Stimulated activated CD8-positive, alpha-beta memory T cell treated with anti-CD3 and anti-CD28 coated beads, Interleukin-4, amount 100 ng/mL, for 4 hours (primary cell): ENCODE data around the gene GOLGA5.
"Not testable (repeated sequence)": the region's sequence is repeated elsewhere in the genome, so short reads cannot be mapped to it uniquely, and the experiment has no call there.

Experiments
- DNase-seq, 2 donors: peaks; one replicate each; pipeline ENCODE4 v3.0.0-alpha.2; 2020; ENCODE audit warnings: low read depth in 2 of 2, low spot score in 1 of 2

Gene GOLGA5, protein sequence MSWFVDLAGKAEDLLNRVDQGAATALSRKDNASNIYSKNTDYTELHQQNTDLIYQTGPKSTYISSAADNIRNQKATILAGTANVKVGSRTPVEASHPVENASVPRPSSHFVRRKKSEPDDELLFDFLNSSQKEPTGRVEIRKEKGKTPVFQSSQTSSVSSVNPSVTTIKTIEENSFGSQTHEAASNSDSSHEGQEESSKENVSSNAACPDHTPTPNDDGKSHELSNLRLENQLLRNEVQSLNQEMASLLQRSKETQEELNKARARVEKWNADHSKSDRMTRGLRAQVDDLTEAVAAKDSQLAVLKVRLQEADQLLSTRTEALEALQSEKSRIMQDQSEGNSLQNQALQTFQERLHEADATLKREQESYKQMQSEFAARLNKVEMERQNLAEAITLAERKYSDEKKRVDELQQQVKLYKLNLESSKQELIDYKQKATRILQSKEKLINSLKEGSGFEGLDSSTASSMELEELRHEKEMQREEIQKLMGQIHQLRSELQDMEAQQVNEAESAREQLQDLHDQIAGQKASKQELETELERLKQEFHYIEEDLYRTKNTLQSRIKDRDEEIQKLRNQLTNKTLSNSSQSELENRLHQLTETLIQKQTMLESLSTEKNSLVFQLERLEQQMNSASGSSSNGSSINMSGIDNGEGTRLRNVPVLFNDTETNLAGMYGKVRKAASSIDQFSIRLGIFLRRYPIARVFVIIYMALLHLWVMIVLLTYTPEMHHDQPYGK

DNA sequence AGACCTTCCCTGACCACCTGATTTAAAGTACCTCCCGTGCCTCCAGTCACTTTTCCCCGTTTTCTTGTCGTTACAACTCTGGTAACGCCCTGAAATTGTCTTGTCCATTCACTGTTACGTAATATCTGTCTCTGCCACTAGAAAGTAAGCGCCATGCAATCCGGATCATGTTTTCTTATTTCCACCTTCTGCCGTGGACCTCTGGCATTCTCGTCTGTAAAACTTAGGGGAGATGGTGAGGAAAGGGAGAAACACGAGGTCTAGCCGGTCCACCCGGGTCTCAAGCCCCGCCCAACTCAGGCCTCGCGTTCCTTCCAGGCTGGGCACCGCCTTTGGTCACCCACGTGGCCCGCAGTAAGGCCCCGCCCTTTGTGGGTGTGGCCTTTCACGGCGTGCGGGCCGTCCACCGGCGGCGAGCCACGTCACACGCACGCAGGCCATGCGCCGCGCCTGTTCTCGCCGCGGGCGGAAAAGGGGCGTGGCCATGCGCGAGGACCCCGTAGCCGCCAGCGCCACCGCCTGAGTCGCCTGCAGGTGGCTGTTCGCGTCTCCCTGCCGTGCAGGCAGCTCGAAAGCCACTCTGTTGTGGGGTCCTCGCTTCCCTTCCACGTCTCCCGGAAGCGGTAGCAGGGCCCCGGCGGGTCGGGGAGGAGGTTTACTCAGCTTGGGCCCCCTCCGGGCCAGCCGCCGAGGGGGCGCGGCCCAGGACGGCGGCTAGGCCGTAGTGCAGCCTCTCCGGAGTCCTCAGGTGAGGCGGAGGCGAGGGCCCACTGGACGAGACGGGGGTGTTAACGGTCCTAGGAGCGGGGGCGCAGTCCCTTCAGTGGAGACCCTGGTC lies at the start of gene GOLGA5:
Gene GOLGA5, plus strand, starts transcription at position 597 of the 838 bp plus-strand sequence. CDS start 3,133 bp downstream, outside the sequence.
- DNase-seq: peak; percentile 92 to 94

DNA sequence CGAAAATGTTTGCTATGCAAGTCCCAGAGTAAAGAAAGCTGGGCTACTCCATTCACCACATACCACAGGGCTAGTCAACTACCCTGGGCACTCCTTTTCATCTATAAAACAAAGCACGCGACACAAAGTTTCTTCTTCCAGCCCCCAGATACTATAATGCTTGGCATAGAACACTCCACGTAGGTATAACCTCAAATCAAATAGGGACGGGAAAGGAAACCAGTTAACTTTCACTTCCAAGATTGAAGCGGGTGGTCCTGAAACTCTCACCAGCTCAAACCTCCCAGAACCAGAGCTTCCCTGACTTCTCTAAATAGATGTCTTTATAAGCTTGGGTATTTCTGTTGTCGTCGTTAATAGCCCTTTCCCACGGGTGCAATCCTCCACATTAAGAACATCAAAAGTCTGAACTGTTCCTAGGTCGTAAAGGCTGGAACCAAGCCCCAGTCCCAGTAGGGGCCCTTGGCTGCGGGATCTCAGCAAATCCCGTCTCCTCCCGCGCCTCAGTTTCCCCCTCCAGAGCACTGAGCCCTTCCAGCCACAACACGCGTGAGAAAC lies 46.3 kb upstream of the GOLGA5 start:
- no peak for DNase-seq

DNA sequence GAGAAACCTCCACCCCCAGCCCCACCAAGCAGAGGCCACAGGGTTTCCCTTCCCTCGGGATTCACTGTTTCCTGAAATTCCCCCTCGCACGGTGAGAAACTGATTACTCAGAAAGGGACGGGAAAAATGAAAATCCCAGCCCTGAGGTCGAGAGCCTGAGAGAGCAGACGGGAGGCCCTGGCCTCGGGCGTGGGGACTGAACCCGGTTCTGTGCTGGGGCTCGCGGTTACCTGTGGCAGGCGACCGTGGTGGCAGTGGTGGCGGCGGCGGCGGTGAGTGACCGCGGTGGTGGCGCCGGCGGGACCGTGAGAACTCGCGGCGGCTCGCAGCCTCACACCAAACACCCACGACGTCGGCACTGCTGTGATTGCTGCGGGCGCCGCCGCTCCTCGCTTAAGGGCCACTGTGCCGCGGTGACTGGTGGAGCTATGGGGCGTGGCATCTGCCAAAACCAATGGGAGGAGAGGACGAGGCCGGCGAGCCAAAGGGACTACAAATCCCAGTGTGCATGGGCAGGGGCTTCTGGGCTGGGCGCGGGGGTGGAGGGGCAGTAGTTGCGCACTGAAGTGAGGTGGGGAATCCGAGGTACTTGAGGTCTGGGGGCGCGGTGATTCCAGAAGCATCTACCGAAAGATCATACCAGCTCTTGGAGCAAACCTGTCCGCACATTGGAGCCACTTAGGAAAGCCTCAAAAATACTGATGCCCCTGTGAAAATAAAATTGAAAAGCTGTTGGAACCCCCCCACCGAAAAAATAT lies 45.7 kb upstream of the GOLGA5 start, which contains the start of gene LGMN:
Gene LGMN, minus strand, starts transcription at position 369 of the 758 bp plus-strand sequence. CDS start 15,841 bp downstream, outside the sequence.
- peak; percentile 61 for DNase-seq

DNA sequence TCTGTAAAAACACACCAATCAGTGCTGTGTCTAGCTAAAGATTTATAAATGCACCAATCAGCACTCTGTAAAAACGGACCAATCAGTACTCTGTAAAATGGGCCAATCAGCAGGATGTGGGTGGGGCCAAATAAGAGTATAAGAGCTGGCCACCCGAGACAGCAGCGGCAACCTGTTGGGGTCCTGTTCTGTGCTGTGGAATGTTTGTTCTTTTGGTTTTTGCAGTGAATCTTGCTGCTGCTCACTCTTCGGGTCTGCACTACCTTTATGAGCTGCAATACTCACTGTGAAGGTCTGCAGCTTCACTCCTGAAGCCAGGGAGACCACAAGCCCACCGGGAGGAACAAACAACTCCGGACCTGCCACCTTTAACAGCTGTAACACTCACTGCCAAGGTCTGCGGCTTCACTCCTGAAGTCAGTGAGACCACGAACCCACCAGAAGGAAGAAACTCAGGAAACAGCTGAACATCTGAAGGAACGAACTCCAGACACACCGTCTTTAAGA lies 43.8 kb upstream of the GOLGA5 start:
- not testable (repeated sequence) for DNase-seq

DNA sequence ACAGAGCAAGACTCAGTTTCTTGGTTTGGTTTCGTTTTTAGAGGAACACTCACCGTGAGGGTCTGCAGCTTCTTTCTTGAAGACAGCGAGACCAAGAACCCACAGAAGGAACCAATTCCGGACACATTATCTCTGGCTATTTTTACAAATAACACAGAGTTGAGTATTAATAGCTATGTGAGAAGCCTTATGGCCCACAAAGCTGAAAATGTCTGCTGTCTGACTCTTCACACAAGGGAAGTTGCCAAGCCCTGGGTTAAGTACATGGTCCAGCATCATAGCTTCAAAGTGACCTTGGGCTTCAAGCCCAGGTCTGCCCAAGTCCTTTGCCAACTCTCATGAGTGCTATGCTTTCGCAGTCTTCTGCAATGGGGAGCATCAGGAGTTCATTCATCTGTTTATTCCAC lies 43.1 kb upstream of the GOLGA5 start:
- no peak for DNase-seq

DNA sequence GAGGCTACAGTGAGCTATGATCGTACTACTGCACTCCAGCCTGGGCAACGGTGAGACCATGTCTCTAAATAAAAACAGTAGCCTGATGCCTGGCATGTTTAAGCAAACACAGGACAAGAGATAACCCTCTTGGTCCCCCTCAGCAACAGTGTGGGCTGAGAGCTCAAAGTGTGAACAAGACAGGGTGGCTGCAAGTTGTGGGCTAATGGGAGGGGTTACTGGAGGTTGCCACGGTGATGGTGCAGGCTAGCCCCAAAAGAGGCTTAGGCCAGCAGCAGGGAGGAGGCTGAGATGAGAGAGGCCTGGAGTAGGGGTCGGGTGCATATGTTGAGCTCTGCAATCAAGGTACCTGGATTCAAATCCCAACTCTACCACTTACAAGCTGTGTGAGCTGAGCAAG lies 42.3 kb upstream of the GOLGA5 start:
- DNase-seq: no peak

DNA sequence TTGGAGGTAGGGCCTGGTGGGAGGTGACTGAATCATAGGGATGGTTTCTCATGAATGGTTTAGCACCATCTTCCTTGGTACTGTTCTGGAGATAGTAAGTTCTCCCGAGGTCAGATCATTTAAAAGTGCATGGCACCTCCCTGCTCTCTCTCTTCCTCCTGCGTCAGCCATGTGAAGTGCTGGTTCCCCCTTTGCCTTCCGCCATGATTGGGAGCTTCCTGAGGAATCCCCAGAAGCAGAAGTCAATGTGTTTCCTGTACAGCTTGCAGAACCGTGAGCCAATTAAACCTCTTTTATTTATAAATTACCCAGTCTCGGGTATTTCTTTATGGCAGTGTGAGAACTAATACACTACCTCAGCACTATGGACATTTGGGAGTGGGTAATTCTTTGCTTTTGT lies 40.9 kb upstream of the GOLGA5 start:
- DNase-seq: no peak

DNA sequence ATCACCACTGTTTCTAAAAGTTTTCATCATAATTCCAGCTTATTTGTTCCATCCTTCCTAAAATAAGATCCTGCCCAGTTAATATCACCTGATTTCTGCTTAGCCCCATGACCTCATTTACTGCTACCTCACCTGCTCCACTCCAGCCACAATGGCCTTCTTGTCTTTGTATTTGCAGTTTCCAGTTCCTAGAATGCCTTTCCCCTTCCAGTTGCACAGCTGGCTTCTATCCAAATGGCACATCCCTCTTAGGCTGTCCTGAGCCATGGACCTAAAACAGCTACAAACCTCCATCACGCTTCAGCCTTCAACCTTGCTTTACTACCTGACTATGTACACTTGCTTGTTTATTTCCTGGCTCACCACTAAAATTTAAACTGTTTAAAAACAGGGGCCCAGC lies 39.1 kb upstream of the GOLGA5 start:
- DNase-seq: no peak

DNA sequence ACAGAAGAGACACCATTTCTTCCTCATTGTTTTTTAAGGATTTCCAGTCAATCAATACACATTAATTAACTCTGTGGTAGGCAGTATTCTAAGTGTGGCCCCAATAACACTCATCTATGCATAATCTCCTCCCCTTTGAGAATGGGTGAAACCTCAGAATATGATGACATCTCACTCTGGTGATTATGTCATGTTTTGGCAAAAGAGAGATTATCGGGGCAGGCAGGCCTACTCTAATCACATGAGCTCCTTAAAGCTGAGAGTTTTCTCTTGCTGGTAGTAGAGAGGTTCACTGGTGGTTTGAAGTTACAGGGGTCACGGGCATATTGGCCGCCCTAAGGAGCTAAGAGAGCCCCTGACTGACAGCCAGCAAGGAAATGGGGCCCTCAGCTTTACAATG lies 38.6 kb upstream of the GOLGA5 start:
- DNase-seq: no peak

DNA sequence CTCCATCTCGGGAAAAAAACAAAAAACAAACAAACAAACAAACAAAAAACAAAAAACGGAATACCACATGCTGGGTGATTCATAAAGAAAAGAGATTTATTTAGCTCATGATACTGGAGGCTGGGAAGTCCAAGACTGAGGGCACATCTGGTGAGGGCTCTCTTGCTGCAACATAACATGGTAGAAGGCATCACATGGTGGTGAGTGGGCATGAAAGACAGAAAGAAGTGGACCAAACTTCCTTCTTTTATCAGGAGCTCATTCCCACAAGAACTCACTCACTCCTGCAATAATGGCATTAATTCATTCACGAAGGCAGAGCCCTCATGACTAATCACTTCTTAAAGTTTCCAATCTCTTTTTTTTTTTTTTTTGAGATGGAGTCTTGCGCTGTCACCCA lies 37.7 kb upstream of the GOLGA5 start:
- DNase-seq: no peak

DNA sequence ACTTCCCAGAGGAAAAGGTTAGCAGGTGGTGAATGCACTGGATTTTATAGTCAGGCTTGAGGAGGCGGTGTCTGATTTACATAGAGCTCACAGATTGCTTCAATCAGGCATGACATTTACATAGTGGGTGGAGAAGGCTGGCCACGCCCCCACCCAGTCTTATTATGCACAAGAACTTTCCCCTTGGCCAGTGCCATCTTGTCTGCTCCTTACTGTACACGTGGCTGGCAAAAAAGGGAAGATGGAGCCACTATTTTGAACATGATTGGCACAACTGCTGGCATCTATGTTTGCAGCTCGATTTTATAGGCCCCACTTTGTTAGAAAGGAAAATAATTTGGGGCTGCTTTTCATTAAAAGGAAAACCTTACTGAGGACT lies 34.8 kb upstream of the GOLGA5 start:
- no peak for DNase-seq

DNA sequence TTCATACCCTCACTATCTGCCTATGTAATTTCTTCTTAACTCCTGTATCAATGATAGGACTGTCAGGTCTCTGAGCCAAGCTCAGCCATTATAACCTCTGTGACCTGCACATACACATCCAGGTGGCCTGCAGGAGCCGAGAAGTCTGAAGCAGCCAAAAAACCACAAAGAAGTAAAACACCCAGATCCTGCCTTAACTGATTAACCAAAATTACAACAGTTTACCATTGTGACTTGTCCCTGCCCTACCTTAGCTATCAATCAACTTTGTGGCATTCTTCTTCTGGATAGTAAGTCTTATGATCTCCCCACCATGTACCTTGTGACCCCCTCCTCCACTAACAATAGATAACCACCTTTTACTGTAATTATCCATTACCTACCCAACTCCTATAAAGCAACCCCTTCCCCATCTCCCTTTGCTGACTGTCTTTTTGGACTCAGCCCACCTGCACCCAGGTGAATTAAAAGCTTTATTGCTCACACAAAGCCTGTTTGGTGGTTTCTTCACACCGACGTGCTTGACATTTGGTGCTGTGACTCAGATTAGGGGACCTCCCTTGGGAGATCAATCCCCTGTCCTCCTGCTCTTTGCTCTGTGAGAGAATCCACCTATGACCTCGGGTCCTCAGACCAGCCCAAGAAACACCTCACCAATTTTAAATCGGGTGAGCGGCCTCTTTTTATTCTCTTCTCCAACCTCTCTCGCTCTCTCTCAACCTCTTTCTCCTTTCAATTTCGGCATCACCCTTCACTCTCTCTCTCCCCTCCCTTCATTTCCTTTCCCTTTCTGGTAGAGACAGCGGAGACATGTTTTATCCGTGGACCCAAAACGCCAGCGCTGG lies 34.2 kb upstream of the GOLGA5 start:
- DNase-seq: no peak

DNA sequence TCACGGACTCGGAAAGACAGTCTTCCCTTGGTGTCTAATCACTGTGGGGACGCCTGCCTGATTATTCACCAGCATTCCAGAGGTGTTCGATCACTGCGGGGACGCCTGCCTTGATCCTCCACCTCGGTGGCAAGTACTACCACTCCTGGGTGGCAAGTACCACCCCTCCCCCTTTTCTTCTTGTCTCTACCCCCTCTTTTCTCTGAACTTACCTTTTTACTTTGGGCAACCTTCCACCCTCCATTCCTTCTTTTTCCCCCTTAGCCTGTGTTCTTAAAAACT lies 33.6 kb upstream of the GOLGA5 start:
- no peak for DNase-seq

DNA sequence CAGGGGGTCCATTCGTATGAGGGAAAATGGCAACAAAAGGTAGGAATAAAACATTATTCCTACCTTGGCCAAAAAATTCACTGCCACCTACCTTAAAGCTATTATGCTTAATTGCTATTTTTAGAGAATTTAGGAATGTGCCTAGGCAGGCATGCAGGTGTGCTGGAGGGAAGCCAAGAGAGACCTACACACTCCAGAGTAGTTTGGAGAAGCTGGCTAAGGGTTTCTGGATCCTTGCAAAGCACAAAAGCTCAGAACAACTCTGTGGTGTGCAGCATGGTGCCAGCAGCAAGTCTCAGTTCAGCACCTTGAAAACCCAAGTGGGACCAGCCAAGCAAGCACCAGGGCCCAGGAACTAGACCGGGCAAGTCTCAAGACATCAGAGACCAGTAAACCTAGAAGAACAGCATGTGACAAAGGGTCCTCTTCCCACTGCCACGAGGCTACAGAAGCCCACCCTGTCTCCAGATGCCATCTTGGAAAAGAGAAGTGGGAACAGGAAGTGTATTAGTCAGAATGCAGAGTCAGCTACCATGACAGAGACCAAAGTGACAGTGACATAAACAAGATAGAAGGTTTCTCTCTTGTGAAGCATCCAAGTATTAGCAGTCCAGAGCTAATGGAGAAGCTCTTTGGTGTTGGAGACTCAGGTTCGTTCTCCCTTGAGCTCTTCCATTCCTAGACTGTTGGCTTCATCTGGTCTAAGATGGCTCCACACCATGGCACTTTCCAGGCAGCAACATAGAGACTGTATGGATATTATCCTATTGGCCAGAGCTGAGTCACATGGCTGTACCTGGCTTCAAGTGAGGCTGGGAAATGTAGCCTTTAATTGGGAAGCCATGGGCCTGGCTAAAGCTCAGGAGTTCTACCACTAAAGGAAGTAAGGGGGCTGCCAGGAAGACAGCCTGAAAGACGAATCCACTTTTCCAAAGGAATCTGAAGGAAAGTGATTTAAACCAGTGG lies 30.2 kb upstream of the GOLGA5 start:
- not testable (repeated sequence) for DNase-seq

DNA sequence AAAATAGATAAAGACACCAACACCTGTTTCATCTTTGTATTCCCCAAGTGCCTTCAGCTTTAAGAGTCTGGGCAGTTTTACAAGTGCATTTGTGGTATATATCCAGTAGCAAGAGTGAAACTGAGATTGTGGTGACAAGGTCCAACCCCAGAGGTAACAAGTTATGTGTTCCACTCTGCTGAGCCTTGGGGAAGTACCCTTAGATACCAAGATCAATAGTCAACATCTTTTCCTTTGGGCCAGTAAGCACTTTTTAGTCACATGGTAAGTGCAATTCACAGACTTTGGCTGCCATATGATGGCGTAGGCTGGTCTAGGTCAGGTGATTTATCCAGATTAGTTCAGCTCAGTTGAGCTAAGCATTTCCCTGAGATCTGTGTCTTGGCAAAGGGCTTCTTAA lies 25.9 kb upstream of the GOLGA5 start:
- DNase-seq: not testable (repeated sequence)

DNA sequence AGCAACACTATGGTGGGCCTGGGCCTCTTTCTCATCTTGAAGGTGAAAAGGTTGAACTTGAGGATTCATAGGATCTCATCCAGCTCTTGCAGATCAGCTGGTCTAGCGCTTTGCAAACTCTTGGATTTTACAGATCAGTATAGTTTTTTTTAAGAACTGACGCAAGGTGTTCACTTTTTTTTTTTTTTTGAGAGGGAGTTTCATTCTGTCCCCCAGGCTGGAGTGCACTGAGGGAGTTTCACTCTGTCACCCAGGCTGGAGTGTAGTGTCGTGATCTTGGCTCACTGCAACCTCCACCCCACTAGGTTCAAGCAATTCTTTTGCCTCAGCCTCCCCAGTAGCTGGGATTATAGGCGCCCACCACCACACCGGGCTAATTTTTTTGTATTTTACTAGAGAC lies 25.3 kb upstream of the GOLGA5 start:
- no peak for DNase-seq

DNA sequence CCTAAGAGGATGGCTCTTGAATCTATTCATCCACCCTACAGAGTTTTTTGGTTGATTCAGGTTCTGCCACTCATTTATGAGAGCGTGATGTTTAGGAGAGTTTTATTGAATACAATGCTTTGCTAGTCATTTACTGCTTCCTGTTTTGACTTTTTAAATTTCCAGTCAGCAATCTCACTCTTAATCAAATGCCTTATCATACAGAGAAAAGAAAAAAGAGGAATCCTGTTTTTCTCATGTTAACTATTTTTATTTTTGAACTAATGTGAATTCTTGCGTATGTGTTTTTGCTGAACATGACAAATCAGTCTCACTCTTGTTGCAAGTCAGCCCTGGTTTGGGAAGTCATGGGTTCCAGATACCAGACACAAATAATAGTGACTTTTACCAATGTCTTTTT lies 23.6 kb upstream of the GOLGA5 start:
- DNase-seq: no peak

DNA sequence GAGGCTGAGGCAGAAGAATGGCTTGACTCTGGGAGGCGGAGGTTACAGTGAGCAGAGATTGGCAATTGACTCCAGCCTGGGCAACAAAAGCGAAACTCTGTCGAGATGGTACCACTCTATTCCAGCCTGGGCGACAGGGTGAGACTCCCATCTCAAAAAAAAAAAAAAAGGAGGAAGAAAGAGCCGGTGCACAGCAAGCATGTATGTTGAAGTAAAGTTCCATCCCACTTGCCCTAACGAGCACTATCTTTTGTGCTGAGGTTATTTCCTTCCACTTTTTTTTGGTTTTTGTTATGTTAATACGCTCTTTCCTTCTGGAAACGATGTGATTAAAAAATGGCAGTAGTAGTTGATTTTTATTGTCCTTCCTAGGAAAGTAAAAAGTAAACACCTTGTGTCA lies 19.5 kb upstream of the GOLGA5 start:
- DNase-seq: no peak
